HepG2 (cell line): Measurements from ENCODE around the gene MAP3K4. TPM values are rescaled to one million over a fixed set of nuclear protein-coding genes. Genes with fewer than 3 reads are reported as not detected.

ENCODE experiments used
- ATAC-seq: fragments of 200-7000 bp; cut with Tn5 transposase; 3 replicates; pipeline ENCODE4 v1.9.1; 2020; ENCODE audit warnings: mild to moderate bottlenecking, moderate library complexity
- BruUV-seq: library from RNA; stranded (reverse); fragments of 400-500 nt; replicated peaks from 2 replicates; lab custom pipeline; 2021; lab: Mats Ljungman, UMichigan
- CTCF ChIA-PET: fragments of 300-600 bp; formaldehyde crosslinking; extraction: SDS; loops from one replicate; lab custom pipeline; 2021; ENCODE audit warnings: low total read pairs, inconsistent platforms, low intra/inter-chr PET ratio; lab: Yijun Ruan, JAX
- POLR2A ChIA-PET: fragments of 350-600 bp; sonication (Branson Sonifier 250); formaldehyde crosslinking; loops from one replicate; lab custom pipeline; 2020; ENCODE audit warnings: antibody characterized with exemption, inconsistent platforms; lab: Yijun Ruan, JAX
- DNase-seq: peaks from one replicate; pipeline ENCODE4 v3.0.0-alpha.2; 2015; ENCODE audit warnings: low spot score
- FAIRE-seq: peaks from 3 replicates; lab custom pipeline; 2011; peaks lifted over from hg19 to GRCh38; lab: Jason Lieb, UNC
- H2AFZ ChIP-seq: one replicate; pipeline ENCODE4 v1.6.1; 2011; ENCODE audit warnings: low read length, inconsistent platforms
- H3K27ac ChIP-seq: fragments of 300-600 bp; 3 replicates; pipeline ENCODE4 v1.8.0; 2011; ENCODE audit warnings: mixed run types, mild to moderate bottlenecking, mixed read lengths, low read length, inconsistent platforms; ENCODE audit not compliant: insufficient read depth; ENCODE audit errors: extremely low read length
- H3K27me3 ChIP-seq, 2 experiments: fragments of 200-600 bp in 1 of 2; 2 replicates in 1 of 2; 3 replicates in 1 of 2; pipeline versions ENCODE4 v1.6.0 to v1.8.0; 2011; ENCODE audit warnings: low read length in 2 of 2, mild to moderate bottlenecking in 2 of 2, moderate library complexity in 2 of 2, inconsistent platforms in 1 of 2; ENCODE audit not compliant: insufficient read depth in 2 of 2, control insufficient read depth in 1 of 2
- H3K36me3 ChIP-seq, 2 experiments: fragments of 200-600 bp in 1 of 2; replicated peaks in 1 of 2; 2 replicates in 1 of 2; 3 replicates in 1 of 2; pipeline versions ENCODE4 v1.5.1 to v1.8.0; 2011; ENCODE audit warnings: low read length in 2 of 2, inconsistent platforms in 1 of 2; ENCODE audit not compliant: insufficient read depth in 2 of 2, control insufficient read depth in 1 of 2
- H3K4me1 ChIP-seq: 2 replicates; pipeline ENCODE4 v1.5.1; 2012; ENCODE audit warnings: low read length, inconsistent platforms; ENCODE audit not compliant: insufficient read depth
- H3K4me2 ChIP-seq: 2 replicates; pipeline ENCODE4 v1.6.0; 2011; ENCODE audit warnings: low read depth, low read length, inconsistent platforms
- H3K4me3 ChIP-seq, 3 experiments: fragments of 200-600 bp in 1 of 3; sonication (generic), shearing (Covaris generic) in 1 of 3; replicated peaks in 1 of 3; 2 replicates each; pipeline ENCODE4 v1.5.1; 2011 to 2016; ENCODE audit warnings: low read length in 3 of 3, inconsistent platforms in 2 of 3, low read depth in 2 of 3, mild to moderate bottlenecking in 2 of 3, control low read depth in 1 of 3, mixed read lengths in 1 of 3; ENCODE audit not compliant: insufficient read depth in 1 of 3
- H3K79me2 ChIP-seq: one replicate; pipeline ENCODE4 v1.6.1; 2011; ENCODE audit warnings: low read length, inconsistent platforms; ENCODE audit not compliant: insufficient read depth
- H3K9ac ChIP-seq: 2 replicates; pipeline ENCODE4 v1.6.0; 2011; ENCODE audit warnings: mild to moderate bottlenecking, low read depth, low read length, inconsistent platforms; ENCODE audit not compliant: insufficient read depth
- H3K9me3 ChIP-seq: 2 replicates; pipeline ENCODE4 v1.5.1; 2012; ENCODE audit warnings: mild to moderate bottlenecking, low read length
- H4K20me1 ChIP-seq: 2 replicates; pipeline ENCODE4 v1.6.0; 2011; ENCODE audit warnings: inconsistent platforms, mild to moderate bottlenecking, low read length, moderate library complexity; ENCODE audit not compliant: insufficient read depth
- AKAP8 ChIP-seq: sonication (generic); formaldehyde crosslinking; IDR thresholded peaks from 2 replicates; pipeline ENCODE4 v1.5.1; 2020; ENCODE audit warnings: mild to moderate bottlenecking, missing genetic modification reagents
- EEA1 ChIP-seq: sonication (generic); formaldehyde crosslinking; IDR thresholded peaks from 2 replicates; pipeline ENCODE4 v1.5.1; 2020; ENCODE audit warnings: mild to moderate bottlenecking, missing genetic modification reagents, borderline replicate concordance
- HOXA7 ChIP-seq: sonication (generic); formaldehyde crosslinking; IDR thresholded peaks from 2 replicates; pipeline ENCODE4 v1.8.1; 2022; ENCODE audit warnings: mild to moderate bottlenecking, missing genetic modification reagents, moderate library complexity
- MAFG ChIP-seq: sonication (generic); formaldehyde crosslinking; IDR thresholded peaks from 2 replicates; pipeline ENCODE4 v1.5.1; 2020; ENCODE audit warnings: mild to moderate bottlenecking, missing genetic modification reagents
- MEF2D ChIP-seq: sonication (generic); formaldehyde crosslinking; IDR thresholded peaks from 2 replicates; pipeline ENCODE4 v1.5.1; 2020; ENCODE audit warnings: mild to moderate bottlenecking, missing genetic modification reagents
- MTERF4 ChIP-seq: sonication (generic); formaldehyde crosslinking; IDR thresholded peaks from 2 replicates; pipeline ENCODE4 v1.8.0; 2023; ENCODE audit warnings: mild to moderate bottlenecking, missing genetic modification reagents
- MYPOP ChIP-seq: sonication (generic); formaldehyde crosslinking; IDR thresholded peaks from 2 replicates; pipeline ENCODE4 v1.8.1; 2023; ENCODE audit warnings: mild to moderate bottlenecking, moderate library complexity, missing genetic modification reagents
- TAF15 ChIP-seq: fragments of 200-400 bp; formaldehyde crosslinking; IDR thresholded peaks from one replicate; pipeline ENCODE4 v1.6.1; 2018; ENCODE audit warnings: mild to moderate bottlenecking, low read depth, low read length; ENCODE audit not compliant: poor library complexity, severe bottlenecking
- ZBTB7B ChIP-seq: sonication (generic); formaldehyde crosslinking; IDR thresholded peaks from 2 replicates; pipeline ENCODE4 v1.4.0; 2020; ENCODE audit warnings: missing genetic modification reagents
- ZGPAT ChIP-seq: IDR thresholded peaks from 2 replicates; pipeline ENCODE4 v1.6.1; 2016; ENCODE audit warnings: mild to moderate bottlenecking
- ZNF24 ChIP-seq: fragments of 450-650 bp; IDR thresholded peaks from 2 replicates; pipeline ENCODE4 v1.6.1; 2017; ENCODE audit warnings: antibody characterized with exemption, mild to moderate bottlenecking
- ZNF367 ChIP-seq: sonication (generic); formaldehyde crosslinking; IDR thresholded peaks from 2 replicates; pipeline ENCODE4 v1.4.0; 2020; ENCODE audit warnings: missing genetic modification reagents, borderline replicate concordance
- ZNF510 ChIP-seq: sonication (generic); formaldehyde crosslinking; IDR thresholded peaks from 2 replicates; pipeline ENCODE4 v1.4.0; 2020; ENCODE audit warnings: low read depth, mild to moderate bottlenecking, missing genetic modification reagents
- ZNF546 ChIP-seq: sonication (generic); formaldehyde crosslinking; conservative IDR thresholded peaks from 2 replicates; pipeline ENCODE4 v1.8.1; 2023; ENCODE audit warnings: mild to moderate bottlenecking, missing genetic modification reagents
- ZNF598 ChIP-seq: sonication (generic); formaldehyde crosslinking; IDR thresholded peaks from 2 replicates; pipeline ENCODE4 v1.5.1; 2020; ENCODE audit warnings: mild to moderate bottlenecking, missing genetic modification reagents, borderline replicate concordance
- ZNF841 ChIP-seq: sonication (generic); formaldehyde crosslinking; IDR thresholded peaks from 2 replicates; pipeline ENCODE4 v1.8.1; 2023; ENCODE audit warnings: missing genetic modification reagents, borderline replicate concordance
- WGBS: methylation state at CpG from one replicate; pipeline ENCODE4 v1.1.6; 2017; ENCODE audit warnings: low lambda C conversion rate; 5-methylcytosine and 5-hydroxymethylcytosine counted together
- in situ Hi-C: cut with HindIII; loops from 2 replicates; pipeline ENCODE4 v1.10.0; 2017; ENCODE audit warnings: low pct_unique_long_range_greater_than_20kb; ENCODE audit not compliant: extremely low pct_ligation_motif_present
- intact Hi-C: fragments of 100-400 bp; cut with micrococcal nuclease; formaldehyde crosslinking; loops from one replicate; pipeline ENCODE4 v1.10.0; 2022; ENCODE audit not compliant: unreplicated experiment
- polyA plus RNA-seq, 8 experiments: library from polyadenylated mRNA; depleted of rRNA in 3 of 8; stranded (reverse) in 7 of 8; unstranded in 1 of 8; fragments of >200 nt; fragmentation: Illumina TruSeq in 4 of 8; extraction: Trizol in 4 of 8; gene quantifications; 2 replicates each; pipeline versions ENCODE4 v1.2.1 to v1.2.3, GENCODE V29; 2011 to 2016; ENCODE audit warnings: low read depth in 4 of 8, missing spikeins in 1 of 8, mixed read lengths in 1 of 8; ENCODE audit not compliant: insufficient read depth in 1 of 8
- total RNA-seq, 5 experiments: library from RNA; depleted of rRNA; stranded (reverse); fragments of >200 nt; fragmentation: Illumina TruSeq; extraction: Trizol; gene quantifications; 2 replicates each; pipeline ENCODE4 v1.2.3, GENCODE V29; 2016; ENCODE audit warnings: low read depth in 1 of 5

Gene MAP3K4
- total and polyA plus RNA-seq, 2 of the 13 experiments (the other 11 are each of a cell fraction or from before 2014, with no cell fraction given) = 12.9 to 33.6 TPM

DNA sequence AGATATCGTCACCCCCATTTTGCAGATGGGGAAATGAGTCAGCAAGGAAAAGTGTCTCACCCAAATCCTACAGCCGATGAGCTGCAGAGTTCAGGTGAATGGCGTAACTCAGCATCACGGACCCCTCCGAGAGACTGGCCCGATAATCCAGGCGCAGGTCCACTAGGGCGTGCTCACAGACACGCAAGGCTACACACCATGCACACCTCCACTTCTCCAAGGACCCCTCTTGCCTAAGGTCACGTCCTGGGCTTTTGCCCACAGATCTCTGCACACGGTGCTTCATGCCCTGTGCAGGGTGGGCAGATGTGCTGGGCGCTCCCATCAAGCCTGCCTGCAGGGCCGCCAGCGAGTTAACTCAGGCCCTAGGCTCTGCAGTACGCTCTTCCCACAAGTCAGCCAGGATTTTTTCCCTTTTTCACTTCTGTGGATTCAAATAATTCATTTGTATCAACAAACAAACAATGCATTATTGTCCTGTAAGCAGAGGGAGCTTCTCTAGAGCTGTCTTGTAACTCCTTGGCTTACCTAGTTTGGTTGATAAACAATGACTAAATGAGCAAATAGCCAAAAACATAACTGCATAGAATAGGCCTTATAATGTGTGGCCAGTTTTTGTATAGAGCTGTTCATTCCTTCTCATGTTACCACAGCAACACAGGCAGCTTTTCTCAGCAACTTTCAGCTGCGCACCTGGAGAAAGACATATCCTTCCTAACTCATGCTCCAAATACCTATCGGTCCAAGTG, 143.2 kb downstream of the MAP3K4 start:
- no peaks in the 10 kb centered on the region for H3K9me3 ChIP-seq
- H2AFZ ChIP-seq = no peak overlapping the region
- no peaks in the 10 kb centered on the region for H3K79me2 ChIP-seq
- H3K36me3 ChIP-seq = peaks cover 1 to 4% of the 10 kb centered on the region in 2 experiments; a peak in 2 of 5 replicates
- POLR2A ChIA-PET = no interaction called here
- no peak overlapping the region for H3K27ac ChIP-seq
- ATAC-seq (no peak), FAIRE-seq (no peak), DNase-seq (no peak)
- intact Hi-C loops (no loop called here), in situ Hi-C loops (no loop called here)
- H3K9ac ChIP-seq = no peak overlapping the region
- H3K4me2 ChIP-seq = no peak overlapping the region
- CTCF ChIA-PET = no interaction called here
- H3K27me3 ChIP-seq = no peaks in the 10 kb centered on the region
- peaks cover 31% of the 10 kb centered on the region for H3K4me1 ChIP-seq
- no peak overlapping the region for H3K4me3 ChIP-seq
- H4K20me1 ChIP-seq = no peaks in the 10 kb centered on the region
- no TSS peak for BruUV-seq
- WGBS = 97% methylated on average over 17 of the region's 17 CpGs
- TF ChIP-seq MAFG (CRISPR knock-in tag) (no peak), ZGPAT (CRISPR knock-in tag) (no peak), MYPOP (no peak), ZNF546 (CRISPR knock-in tag) (no peak), EEA1 (CRISPR knock-in tag) (no peak), AKAP8 (no peak), ZNF598 (CRISPR knock-in tag) (no peak), ZNF367 (CRISPR knock-in tag) (no peak), ZNF510 (no peak), ZBTB7B (CRISPR knock-in tag) (no peak), HOXA7 (CRISPR knock-in tag) (no peak), MTERF4 (no peak), ZNF24 (no peak), TAF15 (no peak), ZNF841 (no peak), MEF2D (CRISPR knock-in tag) (no peak)
